ENCODE measurements around the gene C1R.

C1R gene

GRCh38 chr12:7068994-7069346 lies 23.3 kb downstream of the C1R start:
- H3K27me3 ChIP-seq (replicated peaks) = no peaks in the 10 kb centered on the region
- DNase-seq = no peak
- H3K4me3 ChIP-seq (ENCODE audit: low read depth, low read length) = no peak overlapping the region
- no peaks in the 10 kb centered on the region for H3K36me3 ChIP-seq (replicated peaks)
- H3K27ac ChIP-seq = no peak overlapping the region
- TF ChIP-seq, protein P1, sequence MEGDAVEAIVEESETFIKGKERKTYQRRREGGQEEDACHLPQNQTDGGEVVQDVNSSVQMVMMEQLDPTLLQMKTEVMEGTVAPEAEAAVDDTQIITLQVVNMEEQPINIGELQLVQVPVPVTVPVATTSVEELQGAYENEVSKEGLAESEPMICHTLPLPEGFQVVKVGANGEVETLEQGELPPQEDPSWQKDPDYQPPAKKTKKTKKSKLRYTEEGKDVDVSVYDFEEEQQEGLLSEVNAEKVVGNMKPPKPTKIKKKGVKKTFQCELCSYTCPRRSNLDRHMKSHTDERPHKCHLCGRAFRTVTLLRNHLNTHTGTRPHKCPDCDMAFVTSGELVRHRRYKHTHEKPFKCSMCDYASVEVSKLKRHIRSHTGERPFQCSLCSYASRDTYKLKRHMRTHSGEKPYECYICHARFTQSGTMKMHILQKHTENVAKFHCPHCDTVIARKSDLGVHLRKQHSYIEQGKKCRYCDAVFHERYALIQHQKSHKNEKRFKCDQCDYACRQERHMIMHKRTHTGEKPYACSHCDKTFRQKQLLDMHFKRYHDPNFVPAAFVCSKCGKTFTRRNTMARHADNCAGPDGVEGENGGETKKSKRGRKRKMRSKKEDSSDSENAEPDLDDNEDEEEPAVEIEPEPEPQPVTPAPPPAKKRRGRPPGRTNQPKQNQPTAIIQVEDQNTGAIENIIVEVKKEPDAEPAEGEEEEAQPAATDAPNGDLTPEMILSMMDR (IDR thresholded peaks at IDR 0.05; ENCODE audit: low read depth, low read length, missing control alignments) = no peak
- in situ Hi-C loops (cut with HindIII; ENCODE audit: low pct_ligation_motif_present, low sequenced_read_pairs) = no loop called here

GRCh38 chr12:7068240-7068993 lies 23.8 kb downstream of the C1R start:
- TF ChIP-seq, protein P1 (IDR thresholded peaks at IDR 0.05; ENCODE audit: low read depth, low read length, missing control alignments) = no peak
- Histone ChIP-seq H3K27ac (peak overlapping the region; percentile 23), H3K36me3 (replicated peaks) (no peaks in the 10 kb centered on the region), H3K4me3 (ENCODE audit: low read depth, low read length) (no peak overlapping the region), H3K27me3 (replicated peaks) (no peaks in the 10 kb centered on the region)
- peak; percentile 41 for DNase-seq
- in situ Hi-C loops (cut with HindIII; ENCODE audit: low pct_ligation_motif_present, low sequenced_read_pairs) = no loop called here

DNA sequence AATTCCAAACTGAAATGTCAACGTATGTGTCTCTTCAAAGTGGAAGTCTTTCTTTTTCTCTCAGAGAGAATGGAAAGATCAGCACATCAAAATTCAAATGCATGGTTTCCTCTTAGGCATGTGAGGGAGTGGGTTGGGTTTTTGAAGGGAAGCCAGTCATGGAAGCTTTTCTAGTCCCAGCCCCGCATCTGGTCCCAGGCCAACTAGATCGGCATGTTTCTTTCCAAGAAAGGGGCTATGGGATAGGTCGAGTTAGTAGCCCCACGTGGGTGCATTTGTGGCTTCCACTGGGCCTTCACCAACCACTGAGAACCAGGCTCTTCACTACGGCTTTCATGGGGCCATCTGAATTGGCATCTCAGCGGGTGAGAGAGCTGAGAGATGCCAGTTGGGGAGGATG lies 25.1 kb downstream of the C1R start:
- in situ Hi-C loops (cut with HindIII; ENCODE audit: low pct_ligation_motif_present, low sequenced_read_pairs) = no loop called here
- H3K4me3 ChIP-seq (ENCODE audit: low read depth, low read length) = no peak overlapping the region
- DNase-seq = no peak
- H3K36me3 ChIP-seq (replicated peaks) = no peaks in the 10 kb centered on the region
- TF ChIP-seq, protein P1 (IDR thresholded peaks at IDR 0.05; ENCODE audit: low read depth, low read length, missing control alignments) = no peak
- no peak overlapping the region for H3K27ac ChIP-seq
- no peaks in the 10 kb centered on the region for H3K27me3 ChIP-seq (replicated peaks)

GRCh38 chr12:7066596-7066995 lies 25.6 kb downstream of the C1R start:
- no peak overlapping the region for H3K4me3 ChIP-seq (ENCODE audit: low read depth, low read length)
- TF ChIP-seq, protein P1 (IDR thresholded peaks at IDR 0.05; ENCODE audit: low read depth, low read length, missing control alignments) = no peak
- no peaks in the 10 kb centered on the region for H3K36me3 ChIP-seq (replicated peaks)
- H3K27ac ChIP-seq = no peak overlapping the region
- H3K27me3 ChIP-seq (replicated peaks) = no peaks in the 10 kb centered on the region
- DNase-seq = no peak
- in situ Hi-C loops (cut with HindIII; ENCODE audit: low pct_ligation_motif_present, low sequenced_read_pairs) = no loop called here

GRCh38 chr12:7065073-7065623 lies 27.1 kb downstream of the C1R start:
- in situ Hi-C loops (cut with HindIII; ENCODE audit: low pct_ligation_motif_present, low sequenced_read_pairs) = no loop called here
- H3K27me3 ChIP-seq (replicated peaks) = no peaks in the 10 kb centered on the region
- no peak for DNase-seq
- no peaks in the 10 kb centered on the region for H3K36me3 ChIP-seq (replicated peaks)
- no peak overlapping the region for H3K4me3 ChIP-seq (ENCODE audit: low read depth, low read length)
- no peak overlapping the region for H3K27ac ChIP-seq
- TF ChIP-seq, protein P1 (IDR thresholded peaks at IDR 0.05; ENCODE audit: low read depth, low read length, missing control alignments) = no peak

Measured in brain microvascular endothelial cell (primary cell).